ENCODE measurements around the gene SIRT3.

Gene SIRT3

GRCh38 chr11:270451-271318 lies 34.5 kb upstream of the SIRT3 start:
- no peak for DNase-seq

- no peak for DNase-seq
These were observed 33.2 kb upstream of the SIRT3 start for GRCh38 chr11:269146-269890.

- peak; percentile 41 for DNase-seq
These were observed 32.6 kb upstream of the SIRT3 start for GRCh38 chr11:268716-269145.

- no peak for DNase-seq
These were observed 31.4 kb upstream of the SIRT3 start for GRCh38 chr11:267491-267994.

GRCh38 chr11:266676-267439 lies 30.7 kb upstream of the SIRT3 start:
- no peak for DNase-seq

GRCh38 chr11:261624-262023 lies 25.5 kb upstream of the SIRT3 start:
- no peak for DNase-seq

GRCh38 chr11:259413-259812 lies 23.3 kb upstream of the SIRT3 start:
- DNase-seq, result no peak

GRCh38 chr11:257766-258493 lies 21.8 kb upstream of the SIRT3 start:
- DNase-seq, result no peak

GRCh38 chr11:256952-257737 lies 21.0 kb upstream of the SIRT3 start:
- DNase-seq, result no peak

- no peak for DNase-seq
These were observed 19.7 kb upstream of the SIRT3 start for GRCh38 chr11:255816-256215.

GRCh38 chr11:255176-255575 lies 19.0 kb upstream of the SIRT3 start:
- DNase-seq, result peak; percentile 19

- DNase-seq, result no peak
These were observed 17.7 kb upstream of the SIRT3 start for GRCh38 chr11:253886-254270.

- DNase-seq, result no peak
These were observed 17.2 kb upstream of the SIRT3 start for GRCh38 chr11:253160-253885.

- no peak for DNase-seq
These were observed 16.5 kb upstream of the SIRT3 start for GRCh38 chr11:252666-253065.

GRCh38 chr11:251550-251949 lies 15.4 kb upstream of the SIRT3 start:
- DNase-seq, result no peak

- DNase-seq, result peak; percentile 46
These were observed 14.7 kb upstream of the SIRT3 start for GRCh38 chr11:250740-251299.

GRCh38 chr11:250274-250673 lies 14.1 kb upstream of the SIRT3 start:
- DNase-seq, result no peak

- DNase-seq, result no peak
These were observed 12.9 kb upstream of the SIRT3 start for GRCh38 chr11:249062-249461.

- no peak for DNase-seq
These were observed 8.2 kb upstream of the SIRT3 start for GRCh38 chr11:244376-244775.

- DNase-seq, result no peak
These were observed 5.5 kb upstream of the SIRT3 start for GRCh38 chr11:241634-242033.

GRCh38 chr11:240315-240714 lies 4.2 kb upstream of the SIRT3 start:
- DNase-seq, result no peak
